Fibroblast of the conjunctiva (primary cell): Measurements from ENCODE around the gene YARS2.
"Not testable (repeated sequence)": the region's sequence is repeated elsewhere in the genome, so short reads cannot be mapped to it uniquely, and the experiment has no call there.

Experiments
- DNase-seq: peaks from one replicate; pipeline ENCODE4 v3.0.0-alpha.2; 2010; ENCODE audit warnings: low read depth

YARS2 gene

DNA sequence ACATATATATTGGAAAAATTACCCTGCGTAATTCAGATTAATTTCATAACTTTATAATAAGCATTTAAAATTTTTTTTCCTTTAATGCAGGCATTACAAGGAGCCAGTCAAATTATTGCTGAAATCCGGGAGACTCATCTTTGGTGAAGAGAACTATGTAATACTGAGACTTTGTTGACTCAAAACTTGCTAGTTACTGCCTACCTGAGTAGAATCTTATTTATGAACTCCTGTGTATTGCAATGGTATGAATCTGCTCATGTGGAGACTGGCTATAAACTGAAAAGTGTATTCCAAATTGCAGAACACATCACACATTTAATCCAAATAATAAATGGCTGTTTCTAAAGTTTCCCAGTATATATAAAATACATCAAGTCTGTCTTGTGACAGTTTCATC, 12.4 kb downstream of the YARS2 start:
- no peak for DNase-seq

DNA sequence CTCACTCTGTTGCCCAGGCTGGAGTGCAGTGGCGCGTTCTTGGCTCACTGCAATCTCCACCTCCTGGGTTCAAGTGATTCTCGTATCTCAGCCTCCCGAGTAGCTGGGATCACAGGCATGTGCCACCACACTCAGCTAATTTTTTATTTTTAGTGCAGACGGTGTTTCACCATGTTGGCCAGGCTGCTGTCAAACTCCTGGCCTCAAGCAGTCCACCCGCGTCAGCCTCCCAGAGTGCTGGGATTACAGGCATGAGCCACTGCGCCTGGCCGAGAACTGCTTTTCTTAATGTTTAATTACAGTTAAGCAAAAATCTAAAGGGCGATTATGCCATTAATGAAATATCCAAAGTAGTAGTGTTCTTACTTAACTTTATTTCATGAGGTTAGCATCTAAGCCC, 13.6 kb downstream of the YARS2 start:
- no peak for DNase-seq

DNA sequence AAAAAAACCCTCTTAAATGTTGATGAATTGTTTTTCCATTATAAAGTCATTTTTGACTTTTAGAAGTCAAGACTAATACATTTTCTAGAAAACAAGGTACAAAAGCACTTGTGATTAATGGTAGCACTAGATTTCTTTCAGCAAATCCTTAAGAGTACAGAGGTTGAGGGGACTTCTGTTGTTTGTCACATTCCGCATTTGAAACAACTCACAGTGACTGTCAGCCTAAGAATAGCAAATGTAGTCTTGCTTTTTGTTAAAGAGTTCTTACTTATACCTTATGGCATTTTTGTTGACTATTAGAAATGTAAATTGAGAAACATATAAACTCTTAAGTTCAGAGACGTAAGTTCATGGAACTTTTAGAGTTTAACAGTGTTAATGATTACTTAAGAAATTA, 16.4 kb downstream of the YARS2 start:
- no peak for DNase-seq

DNA sequence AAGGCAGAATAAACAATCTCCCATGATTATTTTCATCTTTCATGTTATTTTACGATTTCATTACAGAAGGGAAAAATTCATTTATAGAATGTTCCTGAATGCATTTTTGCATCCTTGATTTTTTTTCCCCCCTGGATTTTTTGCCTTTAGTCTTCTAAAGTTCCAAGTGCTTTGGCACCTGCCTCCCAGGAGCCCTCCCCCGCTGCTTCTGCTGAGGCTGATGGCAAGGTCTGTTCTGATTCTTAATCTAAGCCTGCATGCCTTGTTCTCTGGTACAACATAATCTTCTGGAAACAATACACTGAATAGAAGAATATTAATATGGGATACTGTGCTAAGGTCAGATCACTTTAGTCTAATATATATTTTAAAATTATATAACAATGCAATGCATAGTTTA, 18.0 kb downstream of the YARS2 start:
- DNase-seq = no peak

DNA sequence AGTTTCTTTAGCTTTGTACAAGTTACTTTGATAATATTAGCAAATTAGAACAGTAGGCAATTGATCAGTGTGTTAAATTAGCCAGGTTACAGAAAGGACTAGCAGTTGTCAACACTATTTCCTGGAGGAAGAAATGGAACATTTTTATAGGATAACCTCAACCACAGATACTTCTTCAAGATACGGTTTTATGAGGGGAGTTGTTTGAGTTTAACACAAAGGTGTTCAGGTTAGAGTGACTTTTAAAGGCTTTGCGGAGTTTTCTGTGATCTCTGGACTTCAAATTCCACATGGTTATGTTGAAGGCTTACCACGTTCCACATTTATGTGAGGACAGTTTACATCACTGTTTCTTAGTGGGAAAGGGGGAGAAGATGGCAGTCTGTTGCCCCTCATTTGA, 19.3 kb downstream of the YARS2 start:
- no peak for DNase-seq

DNA sequence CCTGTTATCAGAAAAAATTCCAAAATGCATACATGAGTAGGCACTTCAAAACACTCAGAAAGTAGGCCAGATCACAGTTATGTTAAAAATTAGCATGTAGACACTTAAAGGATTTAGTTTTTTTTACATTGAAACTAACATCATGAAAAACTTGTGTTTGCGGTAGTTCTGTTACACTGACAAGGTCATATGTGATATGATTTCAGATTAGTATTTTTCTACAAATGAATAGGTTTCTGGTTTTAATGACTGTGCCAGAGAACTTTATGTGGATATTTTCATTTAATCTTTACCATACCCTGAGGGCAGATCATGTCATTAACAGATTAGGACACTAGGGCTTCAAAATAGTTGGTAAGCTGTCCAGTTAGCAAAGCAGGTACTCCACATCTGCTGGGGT, 20.7 kb downstream of the YARS2 start:
- DNase-seq = no peak

DNA sequence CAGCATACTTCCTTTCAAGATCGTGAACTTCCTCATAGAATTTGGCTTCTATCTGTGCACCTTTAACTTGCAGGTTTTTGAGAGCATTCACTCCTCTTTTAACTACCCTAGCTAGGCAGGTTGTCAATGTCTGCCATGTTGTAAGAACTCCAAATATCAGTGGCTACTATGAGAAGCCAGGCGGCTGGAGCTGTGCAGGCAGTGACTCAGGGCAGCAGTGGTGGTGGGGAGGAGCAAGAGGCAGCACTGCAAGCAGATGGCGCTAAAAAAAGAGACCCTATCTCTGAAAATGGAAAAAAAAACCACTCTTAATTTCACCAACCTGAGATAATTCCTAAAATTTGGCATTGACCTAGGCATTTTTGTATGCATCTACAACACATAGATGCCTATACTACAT, 28.5 kb downstream of the YARS2 start:
- no peak for DNase-seq

DNA sequence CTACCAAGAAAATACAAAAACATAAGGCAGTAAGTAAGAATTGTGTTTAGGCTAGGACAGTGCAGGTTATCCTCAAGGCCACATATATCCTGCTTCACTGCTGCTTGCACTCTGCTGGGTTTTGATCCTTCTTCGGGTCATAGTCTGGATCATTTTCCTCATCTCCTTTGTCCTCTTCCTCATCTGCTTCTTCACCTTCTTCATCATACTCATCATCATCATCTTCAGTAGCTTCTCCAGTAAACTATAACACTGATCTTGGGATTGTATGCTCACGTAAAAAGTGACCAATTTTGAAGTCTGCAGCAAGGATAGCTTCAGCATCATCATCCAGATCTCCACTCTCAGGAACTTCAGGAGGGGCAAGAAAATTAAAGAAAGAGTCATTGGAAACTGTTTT, 29.4 kb downstream of the YARS2 start:
- no peak for DNase-seq

DNA sequence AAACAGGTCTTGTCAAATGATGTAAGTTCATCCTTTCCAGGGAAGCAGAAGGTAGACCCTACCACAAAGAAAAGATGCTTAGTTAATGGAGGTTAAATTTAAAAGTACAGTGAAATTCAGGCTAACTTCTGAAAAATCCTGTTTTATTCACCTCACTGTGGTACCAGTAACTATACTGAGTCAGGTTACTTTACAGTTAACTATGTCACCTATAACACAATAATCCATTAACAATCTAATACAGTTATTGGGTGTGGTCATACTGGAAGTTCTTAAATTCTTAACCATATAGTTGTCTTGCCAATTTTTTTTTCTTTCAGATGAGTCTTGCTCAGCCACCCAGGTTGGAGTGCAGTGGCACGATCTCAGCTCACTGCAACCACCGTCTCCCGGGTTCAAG, 30.4 kb downstream of the YARS2 start:
- not testable (repeated sequence) for DNase-seq

DNA sequence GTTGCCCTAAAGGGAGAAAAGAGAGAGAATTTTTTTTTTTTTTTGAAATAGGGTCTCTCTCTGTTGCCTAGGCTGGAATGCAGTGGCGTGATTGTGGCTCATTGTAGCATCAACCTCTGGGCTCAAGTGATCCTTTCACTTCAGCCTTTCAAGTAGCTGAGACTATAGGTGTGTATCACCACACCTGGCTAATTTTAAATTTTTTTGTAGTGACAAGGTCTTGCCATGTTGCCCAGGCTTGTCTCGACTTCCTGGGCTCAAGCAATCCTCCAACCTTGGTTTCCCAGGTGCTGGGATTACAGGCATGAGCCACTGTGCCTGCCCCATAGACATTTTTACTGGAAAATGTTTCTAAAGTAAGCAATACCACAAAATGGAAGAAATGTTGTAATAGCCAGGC, 36.8 kb downstream of the YARS2 start:
- no peak for DNase-seq

DNA sequence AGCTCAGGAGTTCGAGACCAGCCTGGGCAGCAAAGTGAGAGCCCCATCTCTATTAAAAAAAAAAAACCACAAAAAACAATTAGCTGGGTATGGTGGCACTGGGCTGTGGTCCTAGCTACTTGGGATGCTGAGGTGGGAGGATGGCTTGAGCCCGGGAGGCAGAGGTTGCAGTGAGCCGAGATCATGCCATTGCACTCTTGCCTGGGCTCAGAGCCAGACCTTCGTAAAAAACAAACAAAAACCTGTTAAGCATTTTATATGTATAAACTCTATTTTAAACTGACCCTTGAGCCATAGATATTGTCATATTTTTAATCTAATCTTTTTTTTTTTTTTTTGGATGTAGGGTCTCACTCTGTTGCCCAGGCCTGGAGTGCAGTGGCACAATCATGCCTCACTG, 40.9 kb downstream of the YARS2 start:
- DNase-seq = no peak

DNA sequence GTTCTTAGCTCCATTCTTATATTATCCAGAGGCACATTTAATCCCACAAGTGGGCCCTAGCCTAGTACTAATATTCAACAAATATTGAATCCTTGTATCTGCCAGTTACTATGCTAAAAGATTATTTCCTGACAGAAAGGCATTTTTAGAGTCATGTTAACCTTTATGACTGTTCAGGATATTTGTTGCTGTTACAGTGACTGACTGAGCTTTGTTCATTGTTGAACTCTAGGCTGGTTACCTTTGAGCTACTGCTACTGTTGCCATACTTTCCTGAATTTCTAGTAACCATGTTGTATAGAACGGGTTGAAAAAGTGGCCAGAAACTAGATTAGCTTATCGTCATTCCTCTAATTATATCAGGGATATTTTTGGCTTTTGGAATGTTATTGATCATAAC, 46.8 kb downstream of the YARS2 start:
- no peak for DNase-seq

DNA sequence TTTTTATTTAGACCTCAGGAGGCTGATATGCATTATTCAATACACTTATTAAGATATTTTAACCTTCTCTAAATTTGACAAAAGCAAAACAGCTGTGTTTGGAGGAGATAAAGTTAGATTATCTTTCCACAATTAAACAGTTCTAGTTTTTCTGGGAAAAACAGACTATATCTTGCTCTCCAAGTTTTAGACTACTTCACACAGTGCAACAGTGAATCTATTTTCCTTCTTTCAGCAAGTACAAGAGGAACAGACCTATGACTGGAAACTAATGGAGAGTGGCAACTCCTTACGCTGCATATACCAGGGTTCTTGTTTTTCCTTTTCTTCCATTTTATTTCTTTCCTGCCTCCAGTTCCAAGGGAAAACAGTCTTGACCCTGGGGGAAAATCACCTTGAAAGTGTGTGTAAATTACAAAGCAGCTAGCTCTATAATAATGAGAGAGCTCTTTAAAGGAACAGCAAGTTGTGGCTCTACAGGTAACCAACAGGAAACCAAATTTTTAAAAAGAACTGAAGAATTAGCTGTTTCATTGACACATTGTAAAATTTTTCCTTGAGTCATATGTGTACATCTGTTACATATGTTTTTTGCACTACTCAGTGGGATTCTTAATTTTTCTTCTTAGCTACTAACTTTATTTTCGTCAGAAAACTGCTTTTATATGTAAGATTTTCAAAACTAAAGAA, 49.2 kb downstream of the YARS2 start:
- DNase-seq = no peak

DNA sequence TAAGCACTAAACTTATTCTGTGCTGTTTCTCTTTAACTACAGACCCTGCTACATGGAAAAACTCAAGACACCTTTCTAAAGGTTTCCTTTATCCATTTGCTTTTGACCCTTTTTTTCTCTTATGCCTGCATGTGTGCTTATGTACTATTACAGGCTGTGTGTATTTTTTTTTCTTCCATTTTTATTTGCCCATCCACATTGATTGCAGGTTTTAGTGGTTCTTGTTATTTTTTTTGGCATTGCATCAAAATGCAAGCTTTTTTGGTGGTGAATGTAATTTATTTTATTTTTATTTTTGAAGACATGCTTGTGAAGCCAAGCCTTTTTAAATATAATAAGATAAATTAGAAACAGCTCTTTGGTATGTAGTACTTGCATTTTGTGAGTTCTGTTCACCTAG, 49.9 kb downstream of the YARS2 start:
- DNase-seq = no peak

DNA sequence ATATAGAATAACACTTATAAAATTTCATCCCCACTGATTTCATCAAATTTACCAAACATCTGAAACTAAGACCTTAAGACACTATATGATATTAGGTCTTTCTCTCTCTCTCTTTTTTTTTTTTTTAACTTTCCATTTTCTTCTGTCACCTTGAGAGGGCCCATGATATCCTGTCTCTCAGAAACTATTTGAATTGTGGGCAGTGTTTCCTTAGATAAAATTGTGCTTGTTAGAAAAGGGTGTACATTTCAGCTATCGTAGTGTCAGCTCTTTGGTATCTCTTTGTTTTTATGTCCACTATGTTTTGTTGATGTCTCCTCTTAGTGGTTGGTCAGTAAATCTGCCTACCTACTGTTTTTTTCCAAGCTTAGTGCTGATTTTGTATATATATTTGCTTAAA, 52.8 kb downstream of the YARS2 start:
- DNase-seq = no peak

DNA sequence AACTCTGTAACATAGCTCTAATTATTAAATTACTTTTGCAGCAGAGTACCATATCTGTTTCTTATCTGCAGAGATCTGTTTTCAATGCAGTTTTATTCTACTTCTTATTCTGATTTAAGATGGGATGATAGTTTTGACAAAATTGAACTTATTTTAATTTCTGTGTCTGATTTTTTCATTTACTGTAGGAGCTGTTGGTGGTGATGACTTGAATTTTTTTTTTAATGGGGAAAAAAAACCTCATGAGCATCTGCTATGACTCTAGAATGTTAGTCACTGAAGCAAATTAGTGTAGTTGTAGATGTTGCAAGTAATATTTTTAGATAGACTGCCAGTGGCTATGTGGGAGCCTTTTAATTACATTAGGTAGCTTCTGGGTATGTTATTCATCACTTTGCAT, 53.2 kb downstream of the YARS2 start:
- DNase-seq = no peak

DNA sequence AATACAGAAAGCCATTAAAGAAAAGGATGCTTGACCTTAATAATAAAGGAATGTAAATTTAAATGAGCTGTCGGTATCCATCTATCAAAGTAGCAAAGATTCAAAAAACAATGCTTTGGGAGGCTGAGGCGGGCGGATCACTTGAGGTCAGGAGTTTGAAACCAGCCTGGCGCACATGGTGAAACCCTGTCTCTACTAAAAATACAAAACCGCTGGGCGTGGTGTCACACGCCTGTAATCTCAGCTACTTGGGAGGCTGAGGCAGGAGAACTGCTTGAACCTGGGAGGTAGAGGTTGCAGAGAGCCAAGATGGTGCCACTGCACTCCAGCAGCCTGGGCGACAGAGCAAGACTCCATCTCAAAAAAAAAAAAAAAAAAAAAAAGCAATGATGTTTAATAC, 56.3 kb downstream of the YARS2 start:
- not testable (repeated sequence) for DNase-seq

DNA sequence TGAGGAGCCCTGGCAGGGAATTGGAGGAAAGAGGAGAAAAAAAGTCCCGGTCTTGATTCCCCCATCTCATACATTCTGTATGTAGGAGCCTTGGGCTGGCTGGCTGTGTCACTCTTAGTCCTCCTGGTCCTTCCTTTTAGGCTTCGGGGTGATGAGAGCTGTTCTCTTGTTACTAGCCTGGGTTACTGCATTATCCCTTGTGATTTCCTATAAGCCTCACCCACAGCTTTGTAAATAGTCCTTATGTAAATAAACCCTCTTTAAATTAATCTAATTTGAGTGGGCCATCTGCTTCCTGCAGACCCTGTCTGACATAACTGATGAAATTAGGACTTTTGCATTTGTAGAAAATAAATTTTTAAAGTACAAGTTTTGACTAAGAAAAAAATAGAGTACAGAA, 57.4 kb downstream of the YARS2 start:
- DNase-seq = no peak

DNA sequence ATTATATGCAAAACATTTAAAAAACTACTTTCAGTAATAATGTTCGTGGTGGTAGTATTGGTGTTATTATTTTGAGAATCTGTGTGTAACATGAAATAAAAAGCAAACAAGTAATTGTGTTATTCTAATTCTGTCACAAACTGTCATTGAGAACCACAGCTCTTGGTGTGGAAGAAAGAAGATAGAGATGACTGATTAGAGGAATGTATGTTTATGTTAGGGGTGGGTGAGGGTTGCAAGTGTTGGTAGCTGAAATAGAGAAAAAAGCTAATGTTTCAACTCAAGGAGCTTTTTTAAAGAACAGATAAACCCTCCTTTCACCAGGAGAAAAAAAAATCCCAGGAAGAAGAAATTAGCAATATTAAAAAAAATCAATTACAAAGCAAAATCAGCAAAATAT, 58.3 kb downstream of the YARS2 start:
- DNase-seq = no peak
